Naive thymus-derived CD4-positive, alpha-beta T cell (primary cell): ENCODE results near the gene EPOP. TPM values are rescaled to one million over a fixed set of nuclear protein-coding genes. Genes with fewer than 3 reads are reported as not detected.

Experiments
- ATAC-seq: fragments of 150-1000 bp; cut with Tn5 transposase; 2 replicates; pipeline ENCODE4 v1.10.0; 2021; ENCODE audit warnings: mild to moderate bottlenecking, moderate library complexity
- CTCF ChIA-PET: fragments of 350-600 bp; sonication (Branson Sonifier 250); formaldehyde crosslinking; loops from one replicate; lab custom pipeline; 2021; ENCODE audit warnings: antibody characterized with exemption; lab: Charles Lee
- POLR2A ChIA-PET: fragments of 350-600 bp; sonication (Branson Sonifier 250); formaldehyde crosslinking; loops from one replicate; lab custom pipeline; 2021; ENCODE audit warnings: antibody characterized with exemption, inconsistent platforms; lab: Charles Lee
- DNase-seq, 9 donors: peaks; one replicate each; pipeline versions ENCODE4 v3.0.0 to v3.0.0-alpha.2; 2020 to 2022; ENCODE audit warnings: mixed read lengths in 1 of 9
- H3K27ac ChIP-seq: one replicate; pipeline ENCODE4 v1.7.0; 2013; ENCODE audit warnings: mild to moderate bottlenecking, low read depth, low read length, moderate library complexity
- H3K27me3 ChIP-seq, 2 donors: one replicate each; pipeline ENCODE4 v1.7.0; 2013; ENCODE audit warnings: low read length in 2 of 2, mild to moderate bottlenecking in 2 of 2, moderate library complexity in 2 of 2; ENCODE audit not compliant: control insufficient read depth in 2 of 2, insufficient read depth in 2 of 2
- H3K36me3 ChIP-seq, 3 experiments: 1 replicate in 2 of 3; 2 replicates in 1 of 3; pipeline ENCODE4 v1.7.0; 2013; ENCODE audit warnings: low read length in 3 of 3, mild to moderate bottlenecking in 3 of 3, moderate library complexity in 1 of 3; ENCODE audit not compliant: insufficient read depth in 3 of 3, control insufficient read depth in 2 of 3
- H3K4me1 ChIP-seq, 2 donors: one replicate each; pipeline ENCODE4 v1.7.0; 2013; ENCODE audit warnings: low read length in 2 of 2, mild to moderate bottlenecking in 2 of 2, moderate library complexity in 1 of 2; ENCODE audit not compliant: control insufficient read depth in 2 of 2, insufficient read depth in 2 of 2
- H3K4me3 ChIP-seq: 2 replicates; pipeline ENCODE4 v1.7.0; 2013; ENCODE audit warnings: mild to moderate bottlenecking, low read length
- H3K9me3 ChIP-seq, 3 experiments: 1 replicate in 2 of 3; 2 replicates in 1 of 3; pipeline ENCODE4 v1.7.0; 2013; ENCODE audit warnings: low read length in 3 of 3; ENCODE audit not compliant: control insufficient read depth in 2 of 3
- H3K27ac Mint-ChIP-seq, 9 donors: one replicate each; pipeline ENCODE4 v1.8.0; 2020 to 2022; ENCODE audit warnings: mixed read lengths in 9 of 9, mild to moderate bottlenecking in 8 of 9, moderate library complexity in 5 of 9, inconsistent platforms in 2 of 9
- H3K27me3 Mint-ChIP-seq, 5 donors: one replicate each; pipeline ENCODE4 v1.8.0; 2021 to 2022; ENCODE audit warnings: mixed read lengths in 5 of 5, mild to moderate bottlenecking in 1 of 5
- H3K36me3 Mint-ChIP-seq, 5 donors: one replicate each; pipeline ENCODE4 v1.8.0; 2020 to 2022; ENCODE audit warnings: mixed read lengths in 5 of 5, mild to moderate bottlenecking in 3 of 5, inconsistent platforms in 1 of 5
- H3K4me1 Mint-ChIP-seq, 7 donors: one replicate each; pipeline ENCODE4 v1.8.0; 2020 to 2022; ENCODE audit warnings: mixed read lengths in 7 of 7, mild to moderate bottlenecking in 3 of 7, inconsistent platforms in 1 of 7
- H3K4me3 Mint-ChIP-seq, 10 donors: one replicate each; pipeline ENCODE4 v1.8.0; 2020 to 2022; ENCODE audit warnings: mild to moderate bottlenecking in 10 of 10, mixed read lengths in 10 of 10, moderate library complexity in 6 of 10, inconsistent platforms in 2 of 10
- H3K9me3 Mint-ChIP-seq, 11 donors: one replicate each; pipeline ENCODE4 v1.8.0; 2020 to 2022; ENCODE audit warnings: mixed read lengths in 11 of 11, mild to moderate bottlenecking in 4 of 11, inconsistent platforms in 1 of 11, moderate library complexity in 1 of 11
- intact Hi-C, 2 donors: fragments of 100-400 bp; cut with micrococcal nuclease; formaldehyde crosslinking; loops; one replicate each; pipeline ENCODE4 v1.15.1; 2023
- polyA plus RNA-seq, 2 donors: library from polyadenylated mRNA; unstranded; fragments of 300-500 nt; fragmentation: Illumina TruSeq; gene quantifications; one replicate each; pipeline ENCODE4 v1.2.3, GENCODE V29; 2021
- total RNA-seq, 6 experiments: library from RNA in 5 of 6; stranded (reverse) in 5 of 6; gene quantifications; 1 replicate in 5 of 6; 2 replicates in 1 of 6; pipeline ENCODE4 v1.2.3 and lab custom pipeline; 2021 to 2026

The EPOP gene
- total and polyA plus RNA-seq, 7 experiments from 2014 or later: 0.19 to 13.4 (median 0.34) TPM; not detected in 2

DNA sequence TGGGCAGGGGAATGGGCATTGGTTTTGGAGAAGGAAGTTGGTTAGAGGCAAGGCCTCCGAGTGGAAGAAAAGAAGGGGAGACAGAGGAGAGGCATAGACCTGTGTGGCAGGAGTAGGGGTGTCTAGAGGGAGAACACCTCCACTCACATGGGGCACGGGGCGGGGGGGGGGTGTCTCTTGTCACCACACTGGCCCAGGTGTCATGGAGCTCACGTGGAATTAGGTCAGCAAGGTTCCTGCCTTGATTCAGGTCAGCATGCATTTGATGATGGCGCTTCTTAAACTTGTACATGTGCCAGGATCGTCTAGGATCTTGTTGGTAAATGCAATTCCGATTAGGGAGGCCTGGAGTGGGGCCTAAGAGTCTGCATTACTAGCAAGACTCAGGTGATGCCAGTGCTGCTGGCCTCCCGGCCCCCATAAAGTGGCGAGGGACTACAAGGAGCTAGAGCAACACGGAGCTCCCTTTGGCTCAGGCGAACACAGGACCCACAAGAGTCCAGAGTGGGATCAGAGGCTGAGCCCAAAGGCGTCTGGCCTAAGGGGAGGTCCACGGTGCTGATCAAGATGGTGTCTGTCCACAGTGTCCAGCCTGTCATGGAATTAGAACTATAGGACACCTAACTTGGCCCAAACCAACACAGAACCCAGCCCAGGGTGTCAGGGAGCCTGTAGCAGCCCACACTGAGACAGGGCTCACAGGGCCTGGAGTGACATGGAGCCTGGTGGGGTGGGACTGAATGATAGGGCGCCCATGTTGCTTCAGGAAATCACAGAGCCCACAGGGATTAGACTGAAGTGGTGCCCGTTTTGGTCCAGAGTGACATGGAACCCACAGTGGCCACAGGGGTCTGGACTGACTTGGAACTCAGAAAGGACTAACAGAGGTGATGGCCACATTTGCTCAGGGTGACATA lies 16.7 kb downstream of the EPOP start:
- Mint-ChIP-seq H3K36me3 (no peaks in the 10 kb centered on the region), H3K27me3 (peaks cover 25 to 44% (median 32%) of the 10 kb centered on the region in 5 donors), H3K4me1 (peaks cover 4 to 15% (median 8%) of the 10 kb centered on the region in 7 donors), H3K27ac (no peak overlapping the region), H3K9me3 (peaks cover 0 to 2% (median 0%) of the 10 kb centered on the region in 11 donors), H3K4me3 (no peak overlapping the region)
- CTCF ChIA-PET: no interaction called here
- no peak overlapping the region for H3K4me3 ChIP-seq
- POLR2A ChIA-PET: no interaction called here
- no peaks in the 10 kb centered on the region for H3K36me3 ChIP-seq
- ATAC-seq (no peak), DNase-seq (no peak)
- no peaks in the 10 kb centered on the region for H3K4me1 ChIP-seq
- intact Hi-C loops: no loop called here
- no peaks in the 10 kb centered on the region for H3K27me3 ChIP-seq
- H3K27ac ChIP-seq: no peak overlapping the region
- no peaks in the 10 kb centered on the region for H3K9me3 ChIP-seq

DNA sequence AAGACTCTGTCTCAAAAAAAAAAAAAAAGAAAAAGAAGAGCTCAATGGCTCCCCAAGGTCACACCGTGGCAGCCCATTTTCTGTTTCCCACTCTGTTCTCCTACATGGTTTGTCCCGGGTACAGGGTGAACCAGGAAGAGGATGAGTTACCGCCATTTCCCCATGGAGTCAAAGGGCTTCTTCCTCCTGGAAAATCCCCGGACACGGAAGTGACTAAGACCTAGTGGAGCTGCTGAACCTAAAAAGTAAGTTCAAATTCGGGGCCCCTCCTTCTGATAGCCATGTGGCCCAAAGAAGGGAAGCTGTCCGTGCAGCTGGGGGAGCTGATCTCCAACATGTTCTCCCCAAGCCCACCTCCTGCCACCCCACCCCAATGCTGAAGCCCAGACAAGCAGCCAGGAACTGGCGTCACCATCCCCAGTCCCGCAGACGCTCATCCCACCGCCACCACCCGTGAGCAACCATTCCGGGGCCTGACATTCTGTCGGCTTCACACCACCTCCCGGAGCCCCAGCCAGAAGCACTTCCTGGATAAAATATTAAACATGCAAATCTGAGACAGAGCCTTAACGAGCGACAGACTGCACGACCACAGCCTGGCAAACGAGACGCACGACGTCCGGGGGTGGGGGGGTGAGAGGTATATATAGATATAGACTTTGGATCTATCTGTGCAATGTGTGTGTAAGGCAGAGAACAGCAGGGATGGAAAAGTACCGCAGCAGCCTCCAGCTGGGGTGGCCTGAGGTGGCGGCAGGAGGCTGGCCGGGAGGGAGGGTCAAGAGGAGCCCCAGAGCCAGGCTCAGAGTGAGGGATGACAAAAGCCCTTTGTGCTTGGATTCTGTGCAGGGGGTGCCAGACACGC lies 17.6 kb downstream of the EPOP start:
- Mint-ChIP-seq H3K9me3 (peaks cover 0 to 2% (median 0%) of the 10 kb centered on the region in 11 donors), H3K36me3 (no peaks in the 10 kb centered on the region), H3K27me3 (peaks cover 25 to 41% (median 29%) of the 10 kb centered on the region in 5 donors), H3K4me1 (peaks cover 4 to 15% (median 8%) of the 10 kb centered on the region in 7 donors), H3K27ac (no peak overlapping the region), H3K4me3 (no peak overlapping the region)
- H3K4me3 ChIP-seq: no peak overlapping the region
- no peaks in the 10 kb centered on the region for H3K36me3 ChIP-seq
- no peaks in the 10 kb centered on the region for H3K4me1 ChIP-seq
- POLR2A ChIA-PET: no interaction called here
- ATAC-seq: no peak
- no peaks in the 10 kb centered on the region for H3K9me3 ChIP-seq
- CTCF ChIA-PET: interaction anchor here (1.2 kb wide), 1 partner anchor 98 kb away, joined by 4 read pairs; no protein-coding TSS in a partner anchor
- H3K27ac ChIP-seq: no peak overlapping the region
- intact Hi-C loops: no loop called here
- no peaks in the 10 kb centered on the region for H3K27me3 ChIP-seq
- DNase-seq: no peak

DNA sequence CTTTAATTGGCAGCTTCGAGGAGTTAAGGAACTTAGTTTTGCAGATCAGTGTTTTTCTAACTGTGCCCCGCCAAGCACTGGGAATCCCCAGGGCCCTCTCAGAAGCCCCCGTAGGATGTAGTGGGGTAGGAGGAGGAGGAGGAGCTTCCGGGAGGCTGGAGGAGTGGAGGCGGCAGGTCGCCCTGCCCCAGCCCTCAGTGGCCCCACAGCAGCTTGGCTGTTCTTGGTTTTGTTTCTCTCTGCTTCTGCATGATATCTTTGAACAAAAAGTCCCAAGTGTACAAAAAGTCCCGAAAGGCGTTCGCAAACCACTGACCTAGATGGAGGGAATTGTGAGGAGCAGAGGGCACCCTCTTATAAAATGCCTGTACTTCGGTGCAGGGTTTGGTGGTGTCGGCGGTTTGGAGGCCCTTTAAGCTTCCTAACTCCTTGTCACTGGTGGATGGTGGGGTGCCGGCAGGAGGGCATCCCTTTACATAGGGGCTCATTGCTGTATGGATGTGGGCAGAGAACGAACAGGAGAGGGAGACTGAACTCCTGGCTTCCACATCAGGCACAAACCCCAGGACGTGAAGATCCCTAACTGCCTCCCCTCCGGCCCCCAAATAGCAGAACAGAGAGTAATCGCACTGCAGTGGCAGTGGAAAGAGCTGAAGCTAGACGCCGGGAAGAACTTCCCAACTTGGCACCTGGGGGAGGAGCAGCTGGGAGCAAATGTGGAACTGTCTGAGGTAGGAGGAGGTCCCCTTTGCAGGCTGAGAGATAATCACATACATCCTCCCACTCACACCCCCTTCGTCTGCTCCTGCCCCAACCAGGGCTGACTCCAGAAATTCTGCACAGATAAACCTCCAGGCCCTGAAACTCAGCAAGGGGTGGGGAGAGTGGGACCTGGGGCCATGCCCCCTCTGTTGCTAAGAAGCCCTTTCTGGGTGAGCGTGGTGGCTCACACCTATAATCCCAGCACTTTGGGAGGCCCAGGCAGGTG lies 20.1 kb downstream of the EPOP start:
- no peaks in the 10 kb centered on the region for H3K4me1 ChIP-seq
- POLR2A ChIA-PET: no interaction called here
- Mint-ChIP-seq H3K4me1 (peaks cover 4 to 15% (median 8%) of the 10 kb centered on the region in 7 donors), H3K4me3 (peak overlapping the region in 1 of 10 donors; percentile 5), H3K27ac (no peak overlapping the region), H3K36me3 (no peaks in the 10 kb centered on the region), H3K27me3 (peaks cover 25 to 45% (median 28%) of the 10 kb centered on the region in 5 donors), H3K9me3 (peaks cover 0 to 3% (median 0%) of the 10 kb centered on the region in 11 donors)
- CTCF ChIA-PET: interaction anchor here (0.6 to 1.1 kb wide), 3 partner anchors 11 to 88 kb away, joined by 3 read pairs; no protein-coding TSS in a partner anchor
- intact Hi-C loops: no loop called here
- H3K9me3 ChIP-seq: no peaks in the 10 kb centered on the region
- no peaks in the 10 kb centered on the region for H3K27me3 ChIP-seq
- ATAC-seq: no peak
- H3K4me3 ChIP-seq: no peak overlapping the region
- no peaks in the 10 kb centered on the region for H3K36me3 ChIP-seq
- no peak for DNase-seq
- no peak overlapping the region for H3K27ac ChIP-seq

DNA sequence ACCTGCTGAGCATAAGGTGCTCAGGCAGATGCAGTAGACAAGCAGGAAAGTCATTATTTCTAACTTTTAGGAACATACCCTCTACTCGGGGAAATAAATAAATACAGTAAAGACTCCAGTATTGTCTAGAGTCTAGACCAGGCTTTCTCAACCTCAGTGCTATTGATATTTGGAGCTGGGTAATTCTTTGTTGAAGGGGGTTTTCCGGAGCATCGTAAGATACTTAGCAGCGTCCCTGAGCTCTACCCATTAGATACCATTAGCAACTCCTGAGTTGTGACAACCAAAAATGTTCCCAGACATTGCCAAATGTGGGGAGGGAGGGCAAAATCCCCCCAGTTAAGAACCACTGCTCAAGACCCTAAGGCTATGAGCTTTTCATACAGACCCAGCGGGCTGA lies 21.1 kb downstream of the EPOP start:
- no peak overlapping the region for H3K27ac ChIP-seq
- CTCF ChIA-PET: interaction anchor here (1.0 to 1.1 kb wide), 2 partner anchors 12 to 23 kb away, joined by 3 read pairs; no protein-coding TSS in a partner anchor
- H3K4me1 ChIP-seq: no peaks in the 10 kb centered on the region
- no peaks in the 10 kb centered on the region for H3K36me3 ChIP-seq
- Mint-ChIP-seq H3K27me3 (peaks cover 25 to 42% (median 28%) of the 10 kb centered on the region in 5 donors), H3K4me1 (peaks cover 3 to 12% (median 7%) of the 10 kb centered on the region in 7 donors), H3K4me3 (no peak overlapping the region), H3K27ac (no peak overlapping the region), H3K36me3 (no peaks in the 10 kb centered on the region), H3K9me3 (peaks cover 0 to 3% (median 0%) of the 10 kb centered on the region in 11 donors)
- H3K4me3 ChIP-seq: no peak overlapping the region
- no peaks in the 10 kb centered on the region for H3K27me3 ChIP-seq
- no peak for ATAC-seq
- no peaks in the 10 kb centered on the region for H3K9me3 ChIP-seq
- intact Hi-C loops: no loop called here
- POLR2A ChIA-PET: no interaction called here
- DNase-seq: no peak

DNA sequence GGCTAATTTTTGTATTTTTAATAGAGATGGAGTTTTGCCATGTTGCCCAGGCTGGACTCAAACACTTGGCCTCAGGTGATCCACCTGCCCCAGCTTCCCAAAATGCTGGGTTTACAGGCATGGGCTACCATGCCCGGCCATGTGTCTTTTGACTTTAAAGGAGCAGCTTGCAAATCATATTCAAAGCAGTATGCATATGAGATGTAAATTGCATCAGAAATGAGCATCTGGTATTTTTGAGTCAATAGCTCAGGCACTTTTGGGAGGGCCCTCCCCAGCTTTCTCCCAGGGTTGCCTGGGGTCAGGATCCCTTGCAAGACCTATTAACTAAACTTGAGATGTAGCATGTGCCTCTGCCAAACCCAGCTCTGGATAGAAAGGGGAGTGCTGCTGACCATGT lies 21.5 kb downstream of the EPOP start:
- Histone ChIP-seq H3K9me3 (no peaks in the 10 kb centered on the region), H3K27ac (no peak overlapping the region), H3K36me3 (no peaks in the 10 kb centered on the region), H3K4me3 (no peak overlapping the region), H3K27me3 (no peaks in the 10 kb centered on the region), H3K4me1 (no peaks in the 10 kb centered on the region)
- Mint-ChIP-seq H3K4me1 (peaks cover 0 to 8% (median 4%) of the 10 kb centered on the region in 7 donors), H3K36me3 (no peaks in the 10 kb centered on the region), H3K4me3 (no peak overlapping the region), H3K9me3 (peaks cover 0 to 3% (median 0%) of the 10 kb centered on the region in 11 donors), H3K27ac (no peak overlapping the region), H3K27me3 (peaks cover 23 to 38% (median 28%) of the 10 kb centered on the region in 5 donors)
- ChIA-PET POLR2A (no interaction called here), CTCF (interaction anchor here (1.0 to 1.1 kb wide), 2 partner anchors 12 to 24 kb away, joined by 3 read pairs; no protein-coding TSS in a partner anchor)
- DNase-seq (no peak), ATAC-seq (no peak)
- intact Hi-C loops: no loop called here
